K562 (cell line): ENCODE data around the gene TRMT1. TPM values are rescaled to one million over a fixed set of nuclear protein-coding genes. Genes with fewer than 3 reads are reported as not detected.

Source experiments
- BCL6 ChIP-seq: fragments of 250-450 bp; sonication (Bioruptor Pico); IDR thresholded peaks from 2 replicates; pipeline ENCODE4 v1.4.0; 2020
- ETV1 ChIP-seq: fragments of 450-650 bp; conservative IDR thresholded peaks from 2 replicates; pipeline ENCODE4 v1.6.1; 2016; ENCODE audit warnings: missing genetic modification characterization, control low read depth, low read depth, missing compliant biosample characterization
- FOXA3 ChIP-seq, 2 experiments: fragments of 450-650 bp in 1 of 2; sonication (generic) in 1 of 2; formaldehyde crosslinking; IDR thresholded peaks in 1 of 2; conservative IDR thresholded peaks in 1 of 2; 2 replicates each; pipeline versions ENCODE4 v1.4.0 to v1.8.0; 2020 to 2022; ENCODE audit warnings: mild to moderate bottlenecking in 2 of 2, missing genetic modification reagents in 1 of 2
- GATA2 ChIP-seq: sonication (generic); formaldehyde crosslinking; IDR thresholded peaks from 2 replicates; pipeline ENCODE4 v1.4.0; 2020; ENCODE audit warnings: mild to moderate bottlenecking, missing genetic modification reagents
- HDAC1 ChIP-seq, 2 experiments: fragments of 450-650 bp; IDR thresholded peaks; 2 replicates each; pipeline ENCODE4 v1.6.1; 2016 to 2017; ENCODE audit warnings: inconsistent platforms in 1 of 2, mild to moderate bottlenecking in 1 of 2, moderate library complexity in 1 of 2
- KAT2B ChIP-seq: IDR thresholded peaks from one replicate; pipeline ENCODE4 v1.6.1; 2012; ENCODE audit warnings: low read depth, mild to moderate bottlenecking, control low read depth, inconsistent platforms, low read length, moderate library complexity
- NFRKB ChIP-seq: fragments of 450-650 bp; IDR thresholded peaks from 2 replicates; pipeline ENCODE4 v1.6.1; 2016; ENCODE audit warnings: low read depth
- PYGO2 ChIP-seq: fragments of 450-650 bp; IDR thresholded peaks from 2 replicates; pipeline ENCODE4 v1.6.1; 2016; ENCODE audit warnings: mild to moderate bottlenecking, missing genetic modification characterization, moderate library complexity, missing compliant biosample characterization
- RNF2 ChIP-seq: sonication (generic); IDR thresholded peaks from 2 replicates; pipeline ENCODE4 v1.6.1; 2016
- RUNX1 ChIP-seq: sonication (generic); IDR thresholded peaks from 2 replicates; pipeline ENCODE4 v1.6.1; 2016; ENCODE audit warnings: antibody characterized with exemption, low read depth
- SAFB2 ChIP-seq: fragments of 200-400 bp; formaldehyde crosslinking; IDR thresholded peaks from 2 replicates; pipeline ENCODE4 v1.6.1; 2018; ENCODE audit warnings: borderline replicate concordance, low read length, low read depth, moderate library complexity; ENCODE audit not compliant: severe bottlenecking
- ZNF134 ChIP-seq: fragments of 250-450 bp; sonication (Bioruptor Pico); conservative IDR thresholded peaks from 2 replicates; pipeline ENCODE4 v1.4.0; 2020
- polyA plus RNA-seq, 8 experiments: library from polyadenylated mRNA; depleted of rRNA in 4 of 8; stranded (reverse) in 5 of 8; unstranded in 3 of 8; fragments of >200 nt; fragmentation: Nextera tagmentation in 2 of 8; fragmentation: Illumina TruSeq in 1 of 8; extraction: Ambion mirVana in 2 of 8; extraction: Trizol in 1 of 8; gene quantifications; 2 replicates each; pipeline versions ENCODE4 v1.2.1 to v1.2.3, GENCODE V29; 2011 to 2014; ENCODE audit warnings: inconsistent platforms in 1 of 8, missing spikeins in 1 of 8
- total RNA-seq, 7 experiments: library from RNA; depleted of rRNA in 6 of 7; stranded (reverse); fragments of >200 nt in 6 of 7; fragmentation: Illumina TruSeq in 2 of 7; extraction: Trizol in 2 of 7; gene quantifications; 2 replicates each; pipeline versions ENCODE4 v1.2.1 to v1.2.3, GENCODE V29; 2011 to 2021; ENCODE audit warnings: low replicate concordance in 1 of 7
- TF ChIP-seq, protein P1 (sequence below), 2 experiments: fragments of 450-650 bp; IDR thresholded peaks; 2 replicates each; pipeline ENCODE4 v1.6.1; 2016
- TF ChIP-seq, protein P2 (sequence below): fragments of 200-800 bp; sonication (Bioruptor generic); IDR thresholded peaks from 2 replicates; pipeline ENCODE4 v1.6.1; 2017; ENCODE audit warnings: missing genetic modification characterization, missing compliant biosample characterization
- TF ChIP-seq, protein P3 (sequence below), 2 experiments: IDR thresholded peaks in 1 of 2; conservative IDR thresholded peaks in 1 of 2; 2 replicates each; pipeline ENCODE4 v1.6.1; 2016; ENCODE audit warnings: low read depth in 2 of 2, mild to moderate bottlenecking in 1 of 2, missing compliant biosample characterization in 1 of 2, missing genetic modification characterization in 1 of 2, moderate library complexity in 1 of 2
- TF ChIP-seq, protein P4 (sequence below): fragments of 450-650 bp; IDR thresholded peaks from 2 replicates; pipeline ENCODE4 v1.6.1; 2016
- TF ChIP-seq, protein P5 (sequence below), 3 experiments: fragments of 200-800 bp in 1 of 3; sonication (Bioruptor generic) in 1 of 3; sonication (generic) in 1 of 3; formaldehyde crosslinking in 1 of 3; IDR thresholded peaks; 2 replicates each; pipeline versions ENCODE4 v1.6.1 to v1.8.0; 2016 to 2022; ENCODE audit warnings: mild to moderate bottlenecking in 2 of 3, missing compliant biosample characterization in 2 of 3, missing genetic modification characterization in 2 of 3, missing genetic modification reagents in 1 of 3

The TRMT1 gene
- total and polyA plus RNA-seq, 9 of the 15 experiments (the other 6 are each of a cell fraction or from before 2014, with no cell fraction given) = 5.8 to 158 (median 54.3) TPM

DNA sequence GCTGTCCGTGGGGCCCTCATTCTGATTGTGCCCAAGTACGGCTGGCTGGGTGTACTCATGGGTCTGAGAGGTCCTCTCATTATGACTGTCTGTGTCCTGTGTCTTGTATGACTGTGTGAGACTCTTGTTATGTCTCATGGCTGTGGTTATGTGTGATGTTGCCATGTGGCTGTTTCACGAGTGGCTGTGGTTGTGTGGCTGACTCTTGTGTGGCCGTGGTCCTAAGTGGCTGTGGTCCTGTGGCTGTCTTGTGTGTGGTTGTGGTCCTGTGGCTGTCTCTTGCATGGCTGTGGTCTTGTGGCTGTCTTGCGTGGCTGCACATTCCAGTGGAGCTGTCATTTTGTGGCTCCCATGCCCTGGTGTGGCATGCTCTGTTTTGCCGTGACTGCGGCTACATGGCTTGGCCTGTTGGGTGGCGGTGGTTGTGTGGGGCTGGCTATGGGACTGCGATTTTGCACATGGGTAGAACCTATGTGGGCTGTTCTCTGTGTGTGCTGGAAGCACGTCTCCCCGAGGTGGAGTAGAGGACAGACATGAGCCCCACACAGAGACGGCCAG lies 16.4 kb downstream of the TRMT1 start (continued):
- TF ChIP-seq, protein P1, sequence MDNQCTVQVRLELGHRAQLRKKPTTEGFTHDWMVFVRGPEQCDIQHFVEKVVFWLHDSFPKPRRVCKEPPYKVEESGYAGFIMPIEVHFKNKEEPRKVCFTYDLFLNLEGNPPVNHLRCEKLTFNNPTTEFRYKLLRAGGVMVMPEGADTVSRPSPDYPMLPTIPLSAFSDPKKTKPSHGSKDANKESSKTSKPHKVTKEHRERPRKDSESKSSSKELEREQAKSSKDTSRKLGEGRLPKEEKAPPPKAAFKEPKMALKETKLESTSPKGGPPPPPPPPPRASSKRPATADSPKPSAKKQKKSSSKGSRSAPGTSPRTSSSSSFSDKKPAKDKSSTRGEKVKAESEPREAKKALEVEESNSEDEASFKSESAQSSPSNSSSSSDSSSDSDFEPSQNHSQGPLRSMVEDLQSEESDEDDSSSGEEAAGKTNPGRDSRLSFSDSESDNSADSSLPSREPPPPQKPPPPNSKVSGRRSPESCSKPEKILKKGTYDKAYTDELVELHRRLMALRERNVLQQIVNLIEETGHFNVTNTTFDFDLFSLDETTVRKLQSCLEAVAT (IDR thresholded peaks at IDR 0.05) = peak; percentile 52 to 90; a peak in 2 of 4 replicates
- TF ChIP-seq GATA2 (no peak), ZNF134 (no peak), RUNX1 (no peak), NFRKB (no peak; the same call in 1 of the 2 replicates), BCL6 (CRISPR knock-in tag) (no peak), KAT2B (no peak), ETV1 (tag) (0 out of 2 replicates have a peak, but pooled peaks have one; percentile 16), FOXA3 (CRISPR knock-in tag; conservative IDR thresholded peaks at IDR 0.05 in 1 of 2, IDR thresholded peaks at IDR 0.05 in 1 of 2) (no peak), HDAC1 (IDR thresholded peaks at IDR 0.05) (peak in 1 of 2 experiments; percentile 82; a peak in 2 of 4 replicates), SAFB2 (no peak), RNF2 (no peak), PYGO2 (tag) (0 out of 2 replicates have a peak, but pooled peaks have one; percentile 34)
- TF ChIP-seq, protein P2, sequence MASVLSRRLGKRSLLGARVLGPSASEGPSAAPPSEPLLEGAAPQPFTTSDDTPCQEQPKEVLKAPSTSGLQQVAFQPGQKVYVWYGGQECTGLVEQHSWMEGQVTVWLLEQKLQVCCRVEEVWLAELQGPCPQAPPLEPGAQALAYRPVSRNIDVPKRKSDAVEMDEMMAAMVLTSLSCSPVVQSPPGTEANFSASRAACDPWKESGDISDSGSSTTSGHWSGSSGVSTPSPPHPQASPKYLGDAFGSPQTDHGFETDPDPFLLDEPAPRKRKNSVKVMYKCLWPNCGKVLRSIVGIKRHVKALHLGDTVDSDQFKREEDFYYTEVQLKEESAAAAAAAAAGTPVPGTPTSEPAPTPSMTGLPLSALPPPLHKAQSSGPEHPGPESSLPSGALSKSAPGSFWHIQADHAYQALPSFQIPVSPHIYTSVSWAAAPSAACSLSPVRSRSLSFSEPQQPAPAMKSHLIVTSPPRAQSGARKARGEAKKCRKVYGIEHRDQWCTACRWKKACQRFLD (CRISPR knock-in tag) = no peak
- TF ChIP-seq, protein P3, sequence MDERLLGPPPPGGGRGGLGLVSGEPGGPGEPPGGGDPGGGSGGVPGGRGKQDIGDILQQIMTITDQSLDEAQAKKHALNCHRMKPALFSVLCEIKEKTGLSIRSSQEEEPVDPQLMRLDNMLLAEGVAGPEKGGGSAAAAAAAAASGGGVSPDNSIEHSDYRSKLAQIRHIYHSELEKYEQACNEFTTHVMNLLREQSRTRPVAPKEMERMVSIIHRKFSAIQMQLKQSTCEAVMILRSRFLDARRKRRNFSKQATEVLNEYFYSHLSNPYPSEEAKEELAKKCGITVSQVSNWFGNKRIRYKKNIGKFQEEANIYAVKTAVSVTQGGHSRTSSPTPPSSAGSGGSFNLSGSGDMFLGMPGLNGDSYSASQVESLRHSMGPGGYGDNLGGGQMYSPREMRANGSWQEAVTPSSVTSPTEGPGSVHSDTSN (CRISPR knock-in tag; IDR thresholded peaks at IDR 0.05; ENCODE audit: low read depth) = no peak
- TF ChIP-seq, protein P3 (tag; conservative IDR thresholded peaks at IDR 0.05; ENCODE audit: low read depth) = no peak
- TF ChIP-seq, protein P4, sequence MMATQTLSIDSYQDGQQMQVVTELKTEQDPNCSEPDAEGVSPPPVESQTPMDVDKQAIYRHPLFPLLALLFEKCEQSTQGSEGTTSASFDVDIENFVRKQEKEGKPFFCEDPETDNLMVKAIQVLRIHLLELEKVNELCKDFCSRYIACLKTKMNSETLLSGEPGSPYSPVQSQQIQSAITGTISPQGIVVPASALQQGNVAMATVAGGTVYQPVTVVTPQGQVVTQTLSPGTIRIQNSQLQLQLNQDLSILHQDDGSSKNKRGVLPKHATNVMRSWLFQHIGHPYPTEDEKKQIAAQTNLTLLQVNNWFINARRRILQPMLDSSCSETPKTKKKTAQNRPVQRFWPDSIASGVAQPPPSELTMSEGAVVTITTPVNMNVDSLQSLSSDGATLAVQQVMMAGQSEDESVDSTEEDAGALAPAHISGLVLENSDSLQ = no peak
- TF ChIP-seq, protein P5, sequence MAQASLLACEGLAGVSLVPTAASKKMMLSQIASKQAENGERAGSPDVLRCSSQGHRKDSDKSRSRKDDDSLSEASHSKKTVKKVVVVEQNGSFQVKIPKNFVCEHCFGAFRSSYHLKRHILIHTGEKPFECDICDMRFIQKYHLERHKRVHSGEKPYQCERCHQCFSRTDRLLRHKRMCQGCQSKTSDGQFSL (CRISPR knock-in tag; IDR thresholded peaks at IDR 0.05) = no peak
- TF ChIP-seq, protein P5 (tag; IDR thresholded peaks at IDR 0.05) = no peak
